Dendritic cell treated with granulocyte-macrophage colony-stimulating factor and Interleukin-4, amounts not matched to agents 40 ng/mL and 50 ng/mL, for 4 days (primary cell): ENCODE data around the gene KATNAL2.
A peak's percentile ranks its signal among the peaks of the same experiment; 100 is the strongest.

Experiments
- H3K27ac Mint-ChIP-seq: one replicate; pipeline ENCODE4 v1.8.0; 2022; ENCODE audit warnings: mild to moderate bottlenecking, mixed read lengths
- H3K27me3 Mint-ChIP-seq: one replicate; pipeline ENCODE4 v1.8.0; 2022; ENCODE audit warnings: mild to moderate bottlenecking, mixed read lengths
- H3K36me3 Mint-ChIP-seq: one replicate; pipeline ENCODE4 v1.8.0; 2022; ENCODE audit warnings: low read depth, mixed read lengths
- H3K4me1 Mint-ChIP-seq: one replicate; pipeline ENCODE4 v1.8.0; 2022; ENCODE audit warnings: low read depth, mixed read lengths
- H3K4me3 Mint-ChIP-seq: one replicate; pipeline ENCODE4 v1.8.0; 2022; ENCODE audit warnings: mild to moderate bottlenecking, moderate library complexity, mixed read lengths
- H3K9me3 Mint-ChIP-seq: one replicate; pipeline ENCODE4 v1.8.0; 2022; ENCODE audit warnings: mixed read lengths
- intact Hi-C: fragments of 100-400 bp; cut with micrococcal nuclease; formaldehyde crosslinking; loops from one replicate; pipeline ENCODE4 v1.15.0; 2022

Gene KATNAL2

DNA sequence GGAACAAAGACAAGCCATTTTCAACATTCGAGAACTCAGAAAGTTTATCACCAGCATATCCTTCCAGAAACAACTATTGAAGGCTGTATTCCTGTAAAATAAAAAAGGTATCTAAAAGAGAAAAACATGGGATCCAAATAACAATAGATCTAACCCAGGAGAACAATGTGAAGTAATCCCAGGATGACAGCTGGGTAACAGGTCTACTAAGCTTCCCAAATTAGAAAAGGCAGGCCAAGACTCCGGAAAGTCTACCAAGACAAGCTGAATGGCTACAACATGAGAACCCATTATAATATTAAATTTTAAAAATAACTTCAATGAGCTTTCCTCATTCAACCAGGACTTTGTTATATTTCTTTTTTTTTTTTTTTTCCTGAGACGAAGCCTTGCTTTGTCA, 6.5 kb upstream of the KATNAL2 start:
- Mint-ChIP-seq H3K4me1 (peaks cover 18% of the 10 kb centered on the region), H3K27me3 (no peaks in the 10 kb centered on the region), H3K27ac (no peak overlapping the region), H3K36me3 (no peaks in the 10 kb centered on the region), H3K9me3 (no peaks in the 10 kb centered on the region), H3K4me3 (no peak overlapping the region)
- intact Hi-C loops, result no loop called here

DNA sequence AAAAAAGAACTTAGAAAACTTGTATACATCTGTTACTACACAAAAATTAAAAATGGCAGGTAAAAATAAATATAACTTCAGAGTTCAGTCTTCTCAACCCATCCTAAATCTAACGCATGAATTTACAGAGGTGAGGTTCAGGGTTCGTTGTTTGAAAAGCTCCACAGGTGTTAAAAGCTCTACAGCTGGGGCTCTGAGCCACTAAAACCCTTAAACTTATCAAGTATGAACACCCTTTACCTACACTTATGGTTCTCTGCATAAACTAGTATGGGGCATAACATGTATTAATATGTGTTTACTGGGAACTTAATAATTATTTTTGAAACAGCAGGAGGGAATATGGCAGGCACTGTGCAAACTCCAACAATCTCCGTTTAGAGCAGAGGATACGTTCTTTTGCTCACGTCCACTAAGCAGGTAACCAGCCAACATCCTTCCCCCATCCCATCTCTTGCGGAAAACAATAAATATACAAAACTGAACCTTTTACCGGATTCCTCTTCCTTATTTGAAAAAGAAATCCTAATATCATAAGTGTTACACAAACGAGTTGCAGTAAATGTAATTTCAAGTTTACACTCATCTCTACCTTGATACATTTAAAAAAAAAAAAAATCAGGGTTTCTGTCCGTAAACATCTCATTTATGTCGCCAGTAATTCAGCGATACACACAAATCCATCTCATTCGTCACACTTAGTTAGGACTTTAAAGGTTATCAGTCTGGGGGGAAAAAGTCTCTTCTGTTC, 1.4 kb upstream of the KATNAL2 start:
- Mint-ChIP-seq H3K27me3 (no peaks in the 10 kb centered on the region), H3K36me3 (peaks cover 15% of the 10 kb centered on the region), H3K9me3 (no peaks in the 10 kb centered on the region), H3K27ac (peak overlapping the region; percentile 89), H3K4me3 (peak overlapping the region; percentile 87), H3K4me1 (peaks cover 40% of the 10 kb centered on the region)
- intact Hi-C loops, result no loop called here

DNA sequence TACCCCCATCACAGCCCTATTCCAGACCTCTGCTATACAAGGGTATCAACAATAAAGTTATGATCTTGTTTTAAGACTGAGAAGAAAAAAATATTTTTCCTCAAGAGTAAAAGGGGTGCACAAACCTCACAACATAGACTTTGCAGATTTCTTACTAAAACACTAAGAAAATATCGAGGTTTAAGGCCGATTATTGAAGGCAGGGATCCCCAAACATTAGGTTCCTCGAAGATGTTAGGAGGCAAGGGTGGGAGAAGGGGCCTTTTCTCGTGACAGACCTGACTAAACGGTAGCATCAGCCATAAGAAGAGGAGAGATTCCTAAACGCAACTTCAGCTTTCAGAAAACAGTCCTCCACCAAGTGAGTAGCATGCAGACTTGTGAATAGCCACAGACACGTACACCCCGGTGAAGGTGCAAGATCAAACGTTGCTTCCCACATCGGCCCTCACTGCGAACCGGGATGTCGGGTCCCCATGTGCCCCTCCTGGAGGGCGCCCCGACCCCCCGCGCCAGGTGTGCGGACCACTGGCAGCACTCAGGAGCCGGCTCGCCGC, 773 bp upstream of the KATNAL2 start:
- H3K27me3 Mint-ChIP-seq, result no peaks in the 10 kb centered on the region
- H3K4me3 Mint-ChIP-seq, result peak overlapping the region; percentile 87
- H3K9me3 Mint-ChIP-seq, result no peaks in the 10 kb centered on the region
- H3K27ac Mint-ChIP-seq, result peak overlapping the region; percentile 89
- peaks cover 40% of the 10 kb centered on the region for H3K4me1 Mint-ChIP-seq
- intact Hi-C loops, result no loop called here
- H3K36me3 Mint-ChIP-seq, result peaks cover 15% of the 10 kb centered on the region

DNA sequence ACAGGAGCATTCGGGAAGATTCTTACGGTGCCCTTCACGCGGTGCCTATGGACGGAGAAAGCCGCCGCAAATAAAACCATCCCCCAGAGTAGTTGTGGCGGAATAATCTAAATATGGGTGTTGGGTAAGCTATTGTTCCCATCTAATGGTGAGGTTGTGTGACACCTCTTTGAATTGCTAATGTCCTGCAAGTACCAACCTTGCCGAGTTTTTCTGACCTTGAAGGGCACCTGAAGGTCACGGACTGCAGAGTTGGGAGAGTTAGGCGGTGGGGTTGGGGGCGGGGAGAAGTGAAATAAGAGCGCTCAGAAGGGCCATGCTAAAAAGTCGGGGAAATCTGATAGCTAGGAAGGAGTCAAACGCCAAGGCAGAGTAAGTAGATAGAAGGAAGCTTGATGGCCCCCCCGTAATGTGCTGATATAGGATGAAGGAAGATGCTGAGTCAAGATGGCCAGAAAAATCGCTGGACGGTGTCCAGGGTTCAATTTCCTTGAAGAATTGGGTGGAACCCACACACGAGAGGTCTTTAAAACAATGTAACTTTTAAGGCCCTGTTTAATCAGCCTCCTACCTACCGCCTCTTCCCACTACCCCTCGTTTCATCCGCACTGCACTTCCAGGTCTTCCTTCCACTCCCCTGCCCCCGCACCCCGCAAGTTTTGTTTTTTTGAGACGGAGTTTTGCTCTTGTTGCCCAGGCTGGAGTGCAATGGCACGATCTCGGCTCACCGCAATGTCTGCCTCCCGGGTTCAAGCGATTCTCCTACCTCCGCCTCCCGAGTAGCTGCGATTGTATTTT, 600 bp downstream of the KATNAL2 start:
- Mint-ChIP-seq H3K36me3 (peaks cover 15% of the 10 kb centered on the region), H3K27ac (peak overlapping the region; percentile 89)
- intact Hi-C loops, result no loop called here

DNA sequence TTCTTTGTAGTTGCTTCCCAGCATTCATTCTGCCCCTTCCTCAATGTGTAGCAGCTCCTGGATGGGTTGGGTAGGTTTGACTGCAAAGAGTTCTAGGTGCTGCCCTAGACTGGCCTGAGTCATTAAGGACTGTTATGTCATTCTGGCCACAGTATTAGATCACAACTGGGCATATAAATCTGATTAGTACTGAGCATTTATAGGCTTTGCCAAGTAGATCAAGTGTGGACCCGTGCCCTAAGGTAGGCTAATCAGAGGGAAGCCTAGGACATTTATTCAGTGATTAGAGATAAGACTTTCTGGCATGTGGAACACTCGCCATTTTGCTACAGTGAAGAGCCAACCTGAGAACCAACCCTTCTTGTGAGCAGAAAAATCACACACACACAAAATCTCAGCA, 2.7 kb downstream of the KATNAL2 start:
- no peak overlapping the region for H3K4me3 Mint-ChIP-seq
- no peaks in the 10 kb centered on the region for H3K27me3 Mint-ChIP-seq
- intact Hi-C loops, result no loop called here
- H3K4me1 Mint-ChIP-seq, result peaks cover 28% of the 10 kb centered on the region
- peaks cover 15% of the 10 kb centered on the region for H3K36me3 Mint-ChIP-seq
- H3K27ac Mint-ChIP-seq, result no peak overlapping the region
- no peaks in the 10 kb centered on the region for H3K9me3 Mint-ChIP-seq

More for the DNA sequence above, 600 bp downstream of the KATNAL2 start:
- Mint-ChIP-seq H3K4me1 (peaks cover 40% of the 10 kb centered on the region), H3K9me3 (no peaks in the 10 kb centered on the region), H3K4me3 (peak overlapping the region; percentile 87), H3K27me3 (no peaks in the 10 kb centered on the region)

DNA sequence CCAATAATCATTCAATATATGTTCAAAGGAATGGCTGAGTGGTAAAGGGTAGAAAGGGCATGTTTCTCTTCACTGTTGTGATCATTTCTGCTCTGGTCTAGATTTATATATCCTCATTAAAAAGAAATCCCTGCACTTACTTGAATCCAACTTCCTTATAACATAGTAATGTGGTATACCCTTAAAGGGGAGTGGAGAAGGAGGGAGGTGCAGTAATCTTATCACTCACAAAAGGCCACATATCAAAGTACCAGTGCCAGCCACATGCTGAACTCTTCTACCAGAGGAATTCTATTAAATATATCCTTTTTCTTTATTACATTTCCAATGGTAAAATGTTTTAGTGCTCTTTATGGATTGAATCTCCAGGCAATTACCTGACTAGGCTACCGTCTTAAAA, 3.3 kb downstream of the KATNAL2 start:
- Mint-ChIP-seq H3K4me3 (no peak overlapping the region), H3K27me3 (no peaks in the 10 kb centered on the region), H3K36me3 (peaks cover 15% of the 10 kb centered on the region), H3K27ac (no peak overlapping the region), H3K9me3 (no peaks in the 10 kb centered on the region), H3K4me1 (peaks cover 23% of the 10 kb centered on the region)
- intact Hi-C loops, result no loop called here

DNA sequence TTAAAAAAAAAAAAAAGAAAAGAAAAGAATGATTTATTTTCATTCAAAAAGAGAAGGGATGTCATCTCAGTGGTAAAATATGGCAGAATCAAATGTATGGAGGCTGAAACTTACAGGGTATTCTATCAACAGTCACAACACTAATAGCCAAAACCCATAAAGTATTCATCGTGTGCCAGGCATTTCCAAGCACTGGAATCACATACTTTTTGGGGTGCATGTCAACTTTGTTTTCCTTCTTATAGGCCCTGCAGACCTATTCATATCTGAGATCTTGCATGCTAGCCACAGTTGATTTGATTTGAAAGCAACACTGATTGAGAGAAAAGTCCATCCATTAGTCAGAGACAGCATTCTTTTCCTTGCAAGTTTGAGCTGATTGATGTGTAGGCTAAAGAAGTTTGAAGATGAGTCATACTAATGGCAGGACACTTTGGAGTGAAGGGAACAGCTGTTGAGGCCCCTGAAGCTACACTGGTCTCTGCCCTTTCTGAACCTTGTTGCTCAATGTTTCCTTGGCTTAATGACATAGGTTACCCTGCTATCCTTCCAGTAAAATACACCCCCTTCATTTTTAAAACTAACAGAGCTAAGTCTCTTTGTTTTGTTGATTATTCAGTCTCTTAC, 22.0 kb downstream of the KATNAL2 start:
- Mint-ChIP-seq H3K27ac (no peak overlapping the region), H3K4me3 (no peak overlapping the region)
- intact Hi-C loops, result no loop called here

DNA sequence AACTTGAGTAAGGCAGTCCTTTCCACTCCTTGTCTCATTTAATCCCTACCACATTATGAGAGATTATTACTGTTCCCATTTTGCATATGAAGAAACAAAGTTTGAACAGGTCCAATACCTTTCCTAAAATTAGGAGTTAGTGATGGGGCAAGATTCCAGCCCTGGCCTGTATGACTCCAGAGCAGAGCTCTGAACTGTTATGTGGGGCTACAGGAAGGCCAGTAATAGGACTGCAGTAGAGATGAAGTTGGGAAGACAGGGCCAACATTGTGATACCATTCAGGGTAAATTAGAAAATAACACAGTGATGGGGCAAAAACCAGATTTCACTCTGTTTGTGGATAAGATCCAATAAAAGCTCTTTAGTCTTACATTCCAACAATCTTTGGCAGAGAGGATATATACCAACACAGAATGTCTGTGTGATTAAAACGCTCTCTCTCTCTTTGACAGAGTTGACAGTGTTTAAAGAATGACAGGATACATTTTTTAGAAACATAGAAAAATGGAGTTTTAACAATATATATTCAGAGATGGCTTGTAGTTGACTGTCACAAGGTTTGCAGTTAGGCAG, 22.7 kb downstream of the KATNAL2 start:
- H3K36me3 Mint-ChIP-seq, result no peaks in the 10 kb centered on the region
- intact Hi-C loops, result no loop called here
- H3K27ac Mint-ChIP-seq, result no peak overlapping the region
- H3K4me3 Mint-ChIP-seq, result no peak overlapping the region
- H3K9me3 Mint-ChIP-seq, result no peaks in the 10 kb centered on the region
- H3K27me3 Mint-ChIP-seq, result no peaks in the 10 kb centered on the region
- no peaks in the 10 kb centered on the region for H3K4me1 Mint-ChIP-seq

More for the DNA sequence above, 22.0 kb downstream of the KATNAL2 start:
- H3K4me1 Mint-ChIP-seq, result no peaks in the 10 kb centered on the region
- no peaks in the 10 kb centered on the region for H3K36me3 Mint-ChIP-seq
- no peaks in the 10 kb centered on the region for H3K27me3 Mint-ChIP-seq
- H3K9me3 Mint-ChIP-seq, result no peaks in the 10 kb centered on the region

DNA sequence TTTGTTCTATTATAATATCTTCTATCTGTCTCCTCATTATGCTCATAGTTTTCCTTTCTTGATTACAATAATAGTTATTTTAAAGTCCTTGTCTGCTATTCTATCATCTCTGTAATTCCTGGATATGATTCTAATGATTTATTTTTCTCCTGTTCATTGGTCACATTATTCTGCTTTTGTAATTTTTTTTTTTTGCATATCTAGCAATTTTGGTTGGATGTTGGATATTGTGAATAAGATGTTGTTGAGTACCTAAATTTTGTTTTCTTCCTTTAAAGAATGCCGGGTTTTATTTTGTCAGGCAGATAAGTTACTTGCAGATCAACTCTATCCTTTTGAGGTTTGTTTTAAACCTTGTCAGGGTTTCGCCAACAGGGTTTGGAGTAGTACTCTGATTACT, 25.2 kb downstream of the KATNAL2 start:
- Mint-ChIP-seq H3K27ac (no peak overlapping the region), H3K4me1 (no peaks in the 10 kb centered on the region), H3K27me3 (peaks cover 1% of the 10 kb centered on the region), H3K9me3 (no peaks in the 10 kb centered on the region), H3K36me3 (no peaks in the 10 kb centered on the region), H3K4me3 (no peak overlapping the region)
- intact Hi-C loops, result no loop called here

DNA sequence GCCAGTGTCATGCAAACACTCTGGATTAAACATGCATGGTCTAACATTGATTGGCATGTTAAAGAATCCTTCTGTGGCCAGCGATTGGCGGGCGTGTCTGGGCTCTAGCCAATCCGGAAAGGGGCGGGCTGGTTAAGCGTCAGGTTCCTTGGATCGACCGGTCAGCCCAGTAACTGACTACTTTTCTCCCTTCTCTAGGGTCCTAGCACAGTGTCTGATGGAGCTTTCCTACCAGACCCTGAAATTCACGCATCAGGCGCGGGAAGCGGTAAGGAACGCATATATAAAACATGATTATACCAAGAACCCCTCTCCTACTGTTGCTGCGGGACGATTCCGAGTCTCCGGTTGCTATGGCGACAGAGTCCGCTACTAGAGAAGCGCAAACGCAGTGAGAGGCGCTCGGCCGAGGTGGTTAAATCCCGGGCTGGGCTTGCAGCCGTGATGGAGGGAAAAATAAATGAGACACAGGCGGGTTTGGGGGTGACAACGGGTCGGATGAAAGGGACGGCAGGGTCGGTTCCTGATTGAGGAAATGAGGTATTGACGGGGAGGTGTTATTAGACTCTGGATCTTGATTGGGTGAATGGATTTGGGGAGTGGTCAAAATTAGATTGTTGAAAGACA, 29.4 kb downstream of the KATNAL2 start:
- no peaks in the 10 kb centered on the region for H3K9me3 Mint-ChIP-seq
- H3K27me3 Mint-ChIP-seq, result peaks cover 7% of the 10 kb centered on the region
- intact Hi-C loops, result no loop called here
- no peaks in the 10 kb centered on the region for H3K4me1 Mint-ChIP-seq
- H3K27ac Mint-ChIP-seq, result no peak overlapping the region
- H3K36me3 Mint-ChIP-seq, result no peaks in the 10 kb centered on the region
- H3K4me3 Mint-ChIP-seq, result no peak overlapping the region

DNA sequence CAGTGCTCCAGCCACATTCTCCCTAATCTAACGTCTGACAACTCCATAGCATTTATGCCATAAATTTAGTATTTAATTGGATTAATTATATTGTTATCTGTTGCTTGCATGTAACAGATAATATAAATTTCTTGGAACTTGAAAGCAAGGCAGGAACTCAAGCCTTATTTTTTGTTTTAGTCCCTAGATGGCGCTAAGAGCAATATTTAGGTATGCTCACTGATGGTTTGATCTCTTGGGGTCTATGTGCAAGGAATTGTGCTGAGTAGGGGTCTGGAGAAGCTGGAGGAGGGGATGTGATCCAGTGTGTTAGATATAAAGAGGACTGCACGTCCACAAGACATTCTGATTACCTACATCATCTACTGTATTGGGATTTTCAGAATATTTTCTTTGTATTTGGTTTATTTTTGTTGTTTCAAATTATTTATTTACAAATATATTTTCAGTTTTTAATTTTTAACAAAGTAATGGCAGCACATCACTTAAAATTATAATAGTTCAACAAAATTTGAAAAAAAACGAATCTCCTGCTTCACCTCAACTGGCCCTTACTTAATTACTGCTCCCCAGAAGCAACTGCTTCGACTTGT, 32.8 kb downstream of the KATNAL2 start:
- intact Hi-C loops, result no loop called here
- H3K36me3 Mint-ChIP-seq, result no peaks in the 10 kb centered on the region
- H3K27ac Mint-ChIP-seq, result no peak overlapping the region
- no peaks in the 10 kb centered on the region for H3K4me1 Mint-ChIP-seq
- H3K4me3 Mint-ChIP-seq, result no peak overlapping the region
- no peaks in the 10 kb centered on the region for H3K9me3 Mint-ChIP-seq
- peaks cover 7% of the 10 kb centered on the region for H3K27me3 Mint-ChIP-seq

DNA sequence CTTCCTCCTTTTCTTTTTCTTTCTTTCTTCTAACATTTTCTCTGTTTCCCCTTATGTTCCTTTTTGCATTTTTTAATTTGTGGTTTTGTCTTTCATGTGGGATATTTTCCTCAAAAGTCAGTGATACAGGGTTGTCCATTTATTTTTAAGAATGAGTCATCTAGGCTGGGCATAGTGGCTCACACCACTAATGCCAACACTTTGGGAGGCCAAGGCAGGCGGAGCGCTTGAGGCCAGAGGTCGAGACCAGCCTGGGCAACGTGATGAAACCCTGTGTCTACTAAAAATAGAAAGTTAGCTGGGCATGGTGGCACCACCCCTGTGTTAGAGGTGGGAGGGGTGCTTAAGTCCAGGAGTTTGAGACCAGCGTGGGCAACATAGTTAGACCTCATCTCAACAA, 35.8 kb downstream of the KATNAL2 start:
- intact Hi-C loops, result no loop called here
- peaks cover 6% of the 10 kb centered on the region for H3K27me3 Mint-ChIP-seq
- H3K36me3 Mint-ChIP-seq, result no peaks in the 10 kb centered on the region
- no peak overlapping the region for H3K27ac Mint-ChIP-seq
- H3K4me1 Mint-ChIP-seq, result no peaks in the 10 kb centered on the region
- no peak overlapping the region for H3K4me3 Mint-ChIP-seq
- H3K9me3 Mint-ChIP-seq, result no peaks in the 10 kb centered on the region

DNA sequence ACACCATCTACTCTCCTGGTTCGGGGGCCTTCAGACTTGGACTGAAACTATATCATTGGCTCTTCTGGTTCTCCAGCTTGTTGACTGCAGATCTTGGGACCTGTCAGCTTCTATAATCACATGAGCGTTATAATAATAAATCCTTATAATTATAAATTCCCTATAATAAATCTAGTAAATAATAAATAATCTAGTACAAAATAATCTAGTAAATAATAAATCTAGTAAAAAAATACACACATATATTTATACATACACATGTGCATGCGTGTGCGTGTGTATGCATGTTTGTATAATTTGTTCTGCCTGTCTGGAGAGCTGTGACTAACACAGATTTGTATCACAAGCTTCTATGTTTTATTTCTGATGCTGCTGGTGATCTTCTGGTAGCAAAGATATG, 40.8 kb downstream of the KATNAL2 start:
- intact Hi-C loops, result no loop called here
- H3K27ac Mint-ChIP-seq, result no peak overlapping the region
- H3K9me3 Mint-ChIP-seq, result peaks cover 22% of the 10 kb centered on the region
- no peaks in the 10 kb centered on the region for H3K36me3 Mint-ChIP-seq
- H3K4me1 Mint-ChIP-seq, result no peaks in the 10 kb centered on the region
- H3K4me3 Mint-ChIP-seq, result no peak overlapping the region
- no peaks in the 10 kb centered on the region for H3K27me3 Mint-ChIP-seq
